ENCODE data around the gene NPAS1. TPM values are rescaled to one million over a fixed set of nuclear protein-coding genes. Genes with fewer than 3 reads are reported as not detected.

Gene NPAS1
- total and polyA plus RNA-seq, 2 of the 8 experiments (the other 6 are each of a cell fraction or from before 2014, with no cell fraction given), result 9.9 to 13.9 TPM

GRCh38 chr19:46974181-46974580, 45.5 kb upstream of the NPAS1 start:
- H3K4me3 ChIP-seq (ENCODE audit: extremely low read depth in 1 of 4, insufficient read depth in 2 of 4, low read depth in 3 of 4, low read length in 4 of 4), result no peak overlapping the region
- H3K79me2 ChIP-seq (ENCODE audit: control insufficient read depth in 1 of 2, insufficient read depth in 2 of 2, low read length in 2 of 2), result no peaks in the 10 kb centered on the region
- no peak overlapping the region for H3K14ac ChIP-seq (ENCODE audit: insufficient read length)
- no peak overlapping the region for H2BK20ac ChIP-seq (ENCODE audit: low read length)
- H4K8ac ChIP-seq (ENCODE audit: extremely low read depth, insufficient read depth, low read length), result no peak overlapping the region
- no peak for FAIRE-seq
- no peak overlapping the region for H3K9ac ChIP-seq (replicated peaks in 1 of 4; ENCODE audit: extremely low read depth in 1 of 4, low read depth in 3 of 4, low read length in 3 of 4)
- H3K27me3 ChIP-seq (replicated peaks in 1 of 4; ENCODE audit: control insufficient read depth in 3 of 4, extremely low read depth in 1 of 4, insufficient read depth in 3 of 4, low read length in 3 of 4), result no peaks in the 10 kb centered on the region
- no peak for DNase-seq (ENCODE audit: low read depth in 1 of 2, low spot score in 2 of 2)
- H3K23me2 ChIP-seq (ENCODE audit: low read depth, low read length), result peaks cover 8% of the 10 kb centered on the region; the same call in 1 of the 2 replicates
- CTCF ChIA-PET (ENCODE audit: partially characterized antibody), result interaction anchor here (0.6 to 5.0 kb wide), 5 partner anchors 17 to 951 kb away, joined by 3 to 50 read pairs (median 3); partner anchors contain the start of gene PGLYRP1
- H3K36me3 ChIP-seq (ENCODE audit: control insufficient read depth in 2 of 4, insufficient read depth in 4 of 4, low read length in 3 of 4), result peaks cover 0 to 3% (median 0%) of the 10 kb centered on the region in 4 experiments; a peak in 2 of 8 replicates
- H3K4me2 ChIP-seq (ENCODE audit: insufficient read depth in 1 of 2, low read depth in 2 of 2, low read length in 2 of 2), result no peak overlapping the region
- H3K4ac ChIP-seq (replicated peaks; ENCODE audit: insufficient read length, low read depth, low read length), result no peak overlapping the region
- WGBS, 2 experiments (ENCODE audit: extremely low coverage in 1 of 2, insufficient coverage in 1 of 2, insufficient read length in 1 of 2, insufficient replicate concordance in 2 of 2, low coverage in 1 of 2, low lambda C conversion rate in 2 of 2, missing lambda C conversion rate in 1 of 2), result 95% methylated on average over 4 of the region's 4 CpGs; no CpG with 5 or more reads in 1 of the 2 experiments
- H4K20me1 ChIP-seq (replicated peaks in 1 of 2; ENCODE audit: control insufficient read depth in 1 of 2, insufficient read depth in 2 of 2, low read length in 2 of 2), result peaks cover 3 to 8% of the 10 kb centered on the region in 2 experiments
- no peak overlapping the region for H4K5ac ChIP-seq (ENCODE audit: insufficient read length, low read depth, low read length)
- H2BK15ac ChIP-seq (ENCODE audit: low read length), result no peak overlapping the region
- no peak overlapping the region for H3K23ac ChIP-seq (ENCODE audit: insufficient read length)
- no peak overlapping the region for H3K56ac ChIP-seq (replicated peaks; ENCODE audit: insufficient read length, low read depth, low read length)
- no peak for TF ChIP-seq CHD1 (IDR thresholded peaks at IDR 0.05; ENCODE audit: low read depth, low read length)
- no peak overlapping the region for H3K18ac ChIP-seq (ENCODE audit: extremely low read depth, low read length)
- no peak overlapping the region for H2BK120ac ChIP-seq (replicated peaks; ENCODE audit: low read depth, low read length)
- no peak overlapping the region for H4K91ac ChIP-seq (replicated peaks; ENCODE audit: insufficient read length, low read length)
- H3K9me3 ChIP-seq (ENCODE audit: insufficient read depth in 2 of 2, low read depth in 1 of 2, low read length in 1 of 2), result no peaks in the 10 kb centered on the region
- H2BK12ac ChIP-seq (ENCODE audit: low read depth, low read length), result no peak overlapping the region
- H2AFZ ChIP-seq (ENCODE audit: low read length), result no peak overlapping the region
- peaks cover 15% of the 10 kb centered on the region for H3K79me1 ChIP-seq (ENCODE audit: low read depth, low read length)
- H3K27ac ChIP-seq (ENCODE audit: low read depth, low read length), result no peak overlapping the region
- H2BK5ac ChIP-seq (ENCODE audit: low read depth, low read length), result no peak overlapping the region
- no peak overlapping the region for H2AK5ac ChIP-seq (ENCODE audit: low read depth, low read length)
- H3K4me1 ChIP-seq (replicated peaks in 1 of 4; ENCODE audit: control insufficient read depth in 3 of 4, insufficient read depth in 4 of 4, low read length in 3 of 4), result peaks cover 11 to 20% (median 17%) of the 10 kb centered on the region in 4 experiments
- POLR2A ChIA-PET (ENCODE audit: partially characterized antibody), result interaction anchor here (0.9 kb wide), 1 partner anchor 34 kb away, joined by 3 read pairs; no protein-coding TSS in a partner anchor
